ENCODE results near the gene S100A8. TPM values are rescaled to one million over a fixed set of nuclear protein-coding genes. Genes with fewer than 3 reads are reported as not detected.

Gene S100A8
- total RNA-seq, 4 donors from 2014 or later: 2.8 to 35.6 (median 6.2) TPM; not detected in 1

DNA sequence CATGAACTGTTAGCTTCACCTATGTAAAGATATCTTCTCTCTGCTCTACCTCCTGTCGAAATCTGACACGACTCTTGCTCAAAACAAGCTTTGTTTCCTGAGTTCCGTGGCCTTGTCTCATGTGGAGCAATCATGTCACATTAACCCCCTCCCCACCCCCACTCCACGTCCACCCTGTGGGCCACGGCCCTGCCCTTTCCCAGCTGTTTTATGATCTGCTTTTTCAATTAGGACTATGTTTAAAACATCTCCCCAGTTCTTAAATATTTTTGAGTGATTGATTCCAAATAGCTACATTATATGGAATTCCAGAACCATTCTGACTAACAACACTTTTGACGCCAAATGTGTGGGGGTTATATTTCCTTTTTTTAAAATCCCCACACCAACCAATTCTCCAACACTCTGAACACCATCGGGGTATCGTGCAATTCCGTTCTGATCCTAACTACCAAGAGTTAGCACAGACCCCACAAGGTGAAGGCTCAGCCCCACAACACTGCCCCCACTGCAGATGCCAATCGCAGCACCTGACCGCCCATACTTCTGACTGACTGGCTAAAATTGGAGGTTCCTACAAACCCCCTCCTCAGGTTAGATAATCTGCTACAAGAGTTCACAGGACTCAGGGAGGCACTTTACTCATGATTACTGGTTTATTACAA is 12.7 kb upstream of the S100A8 start:
- Histone ChIP-seq H3K4me3 (replicated peaks in 1 of 3) (no peak overlapping the region), H3K9me3 (no peaks in the 10 kb centered on the region), H3K4me1 (no peaks in the 10 kb centered on the region), H3K27ac (no peak overlapping the region), H3K36me3 (no peaks in the 10 kb centered on the region), H3K27me3 (no peaks in the 10 kb centered on the region)
- no peak for DNase-seq
- 79 to 81% methylated on average over 11 of the region's 11 CpGs for WGBS, 2 donors
- TF ChIP-seq POLR2A (IDR thresholded peaks at IDR 0.05) (no peak), CTCF (IDR thresholded peaks at IDR 0.05) (no peak)
- intact Hi-C loops (cut with DNase I): no loop called here

DNA sequence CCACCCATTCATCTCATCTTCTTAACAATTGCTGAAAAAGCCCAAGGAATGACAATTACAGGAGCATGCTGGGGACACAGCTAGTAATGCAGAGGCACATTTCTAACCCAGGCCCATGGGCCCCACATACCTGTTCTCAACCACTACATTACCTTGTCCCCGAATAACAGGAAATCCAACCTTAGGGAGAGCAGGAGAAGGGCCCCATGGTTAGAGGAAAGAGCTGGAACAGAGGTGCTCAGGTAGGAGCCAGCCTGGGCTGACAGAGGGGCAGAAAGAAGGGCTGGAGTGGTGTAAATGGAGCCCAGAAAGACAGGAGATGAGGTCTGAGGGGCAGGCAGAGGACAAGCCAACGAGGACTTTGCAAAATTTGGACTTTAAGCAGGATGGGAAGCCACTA is 11.4 kb upstream of the S100A8 start:
- Histone ChIP-seq H3K36me3 (no peaks in the 10 kb centered on the region), H3K9me3 (no peaks in the 10 kb centered on the region), H3K27ac (no peak overlapping the region), H3K4me3 (replicated peaks in 1 of 3) (no peak overlapping the region), H3K27me3 (no peaks in the 10 kb centered on the region), H3K4me1 (no peaks in the 10 kb centered on the region)
- 48 to 55% methylated on average over 2 of the region's 2 CpGs for WGBS, 2 donors
- no peak for DNase-seq
- intact Hi-C loops (cut with DNase I): no loop called here
- no peak for TF ChIP-seq CTCF (IDR thresholded peaks at IDR 0.05)
- no peak for TF ChIP-seq POLR2A (IDR thresholded peaks at IDR 0.05)

DNA sequence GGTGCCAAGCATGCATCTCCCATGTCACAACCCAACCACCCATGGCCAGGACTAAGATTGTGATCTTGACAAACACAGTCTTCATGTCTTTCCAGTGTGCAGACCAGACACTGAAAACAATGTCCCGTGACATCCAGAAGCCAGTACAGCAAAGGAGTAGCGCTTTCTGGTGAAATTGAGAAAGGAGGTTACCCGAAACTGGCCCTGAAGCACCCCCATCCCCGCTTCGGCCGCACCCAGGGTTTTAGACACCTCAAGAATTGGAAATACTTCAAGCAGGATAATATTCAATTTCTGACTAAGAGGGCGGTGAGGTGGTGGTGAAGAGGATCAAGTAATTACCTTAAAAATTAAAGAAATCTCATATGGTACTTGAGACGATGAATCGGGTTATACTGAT is 10.6 kb upstream of the S100A8 start:
- H3K27me3 ChIP-seq: no peaks in the 10 kb centered on the region
- 90 to 91% methylated on average over 9 of the region's 9 CpGs for WGBS, 2 donors
- H3K36me3 ChIP-seq: no peaks in the 10 kb centered on the region
- no peak overlapping the region for H3K4me3 ChIP-seq (replicated peaks in 1 of 3)
- no peak for DNase-seq
- intact Hi-C loops (cut with DNase I): no loop called here
- no peak for TF ChIP-seq CTCF (IDR thresholded peaks at IDR 0.05)
- TF ChIP-seq POLR2A (IDR thresholded peaks at IDR 0.05): no peak
- no peaks in the 10 kb centered on the region for H3K9me3 ChIP-seq
- H3K27ac ChIP-seq: no peak overlapping the region
- H3K4me1 ChIP-seq: no peaks in the 10 kb centered on the region

GRCh38 chr1:153400244-153400643 is 9.4 kb upstream of the S100A8 start:
- 58 to 62% methylated on average over 5 of the region's 5 CpGs for WGBS, 2 donors
- Histone ChIP-seq H3K4me1 (no peaks in the 10 kb centered on the region), H3K27me3 (no peaks in the 10 kb centered on the region)

More at GRCh38 chr1:153400244-153400643, 9.4 kb upstream of the S100A8 start:
- TF ChIP-seq CTCF (IDR thresholded peaks at IDR 0.05) (no peak), POLR2A (IDR thresholded peaks at IDR 0.05) (no peak)
- Histone ChIP-seq H3K4me3 (replicated peaks in 1 of 3) (no peak overlapping the region), H3K27ac (no peak overlapping the region), H3K36me3 (no peaks in the 10 kb centered on the region), H3K9me3 (no peaks in the 10 kb centered on the region)
- intact Hi-C loops (cut with DNase I): no loop called here
- no peak for DNase-seq
